ENCODE results near the gene KBTBD12. TPM values are rescaled to one million over a fixed set of nuclear protein-coding genes. Genes with fewer than 3 reads are reported as not detected.

Gene KBTBD12
- total RNA-seq, 1 experiment from 2014 or later = not detected

GRCh38 chr3:128012050-128012449, 97.0 kb downstream of the KBTBD12 start:
- DNase-seq (ENCODE audit: low read depth) = no peak

DNA sequence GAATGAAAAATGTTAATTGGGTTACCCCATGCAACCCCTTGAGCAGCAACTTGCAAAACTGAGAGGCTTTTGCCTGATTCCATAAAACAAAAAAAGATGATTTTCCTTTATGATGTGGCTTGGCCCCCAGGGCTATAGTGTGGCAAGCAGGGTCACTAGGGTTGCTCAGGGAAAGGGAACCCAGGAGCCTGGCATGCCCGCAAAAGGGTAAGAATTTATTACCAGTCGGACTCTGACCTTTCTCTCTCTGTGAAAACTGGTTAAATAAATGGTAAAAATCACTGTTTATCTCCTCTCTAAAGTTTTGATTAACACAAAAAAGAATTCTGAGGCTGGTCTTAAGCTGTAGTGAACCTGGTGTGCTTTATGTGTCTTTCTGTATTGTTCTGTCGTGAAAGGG, 99.5 kb downstream of the KBTBD12 start:
- no peak for DNase-seq (ENCODE audit: low read depth)

DNA sequence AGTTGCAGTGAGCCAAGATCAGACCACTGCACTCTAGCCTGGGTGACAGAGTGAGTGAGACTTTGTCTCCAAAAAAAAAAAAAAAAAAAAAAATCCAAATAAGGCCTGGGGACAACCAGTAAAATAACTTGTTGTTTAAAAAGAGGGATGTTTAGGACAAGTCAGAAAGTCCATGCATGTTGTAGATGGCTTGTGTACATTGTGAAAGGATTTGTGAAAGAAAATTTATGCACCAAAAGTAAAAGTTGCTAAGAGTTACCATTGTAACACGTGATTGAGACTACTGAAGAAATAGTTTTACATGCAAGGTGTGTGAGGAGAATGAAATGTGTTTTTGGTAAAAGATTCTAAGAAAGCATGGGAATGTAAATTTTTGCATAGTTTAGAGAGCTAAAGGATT, 101.5 kb downstream of the KBTBD12 start:
- DNase-seq (ENCODE audit: low read depth) = no peak

- DNase-seq (ENCODE audit: low read depth) = no peak
Measured at GRCh38 chr3:128021768-128022372, 106.8 kb downstream of the KBTBD12 start.

DNA sequence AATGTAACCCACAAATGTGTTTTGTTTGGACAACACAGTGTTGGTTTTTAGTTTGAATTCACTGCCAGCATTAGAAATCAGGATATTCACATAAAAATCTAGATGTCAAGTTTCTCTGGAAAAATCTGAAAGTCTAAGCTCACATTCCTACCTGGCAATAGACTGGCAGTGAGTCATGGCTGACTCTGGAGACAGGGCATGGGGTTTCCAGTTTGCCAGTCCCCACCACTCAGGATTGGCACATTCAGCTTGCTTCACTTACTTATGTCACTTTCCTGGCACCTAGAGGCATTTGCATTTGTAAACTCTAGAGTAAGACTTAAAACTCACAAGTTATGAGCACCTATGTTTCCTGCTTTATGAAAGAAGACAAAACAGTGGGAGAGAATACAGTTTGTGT, 118.1 kb downstream of the KBTBD12 start:
- peak; percentile 27 for DNase-seq (ENCODE audit: low read depth)

DNA sequence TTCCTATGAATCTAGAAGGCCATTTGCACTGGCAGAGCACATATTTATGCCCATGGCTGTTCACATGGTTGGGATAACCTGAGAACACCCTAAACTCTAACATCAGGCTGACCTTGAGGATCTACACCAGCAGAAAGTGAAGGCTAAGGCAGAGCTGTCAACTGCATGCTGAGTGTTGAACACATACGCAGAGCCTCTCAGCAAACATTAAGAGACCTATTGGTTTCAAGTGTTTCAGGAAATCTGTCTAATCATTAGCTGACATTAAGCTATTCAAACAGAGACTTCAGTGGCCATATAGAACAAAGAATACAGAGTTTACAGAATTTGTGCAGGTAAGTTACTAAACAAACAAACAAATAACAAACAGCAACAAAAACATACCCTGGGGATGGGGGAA, 121.1 kb downstream of the KBTBD12 start:
- DNase-seq (ENCODE audit: low read depth) = no peak

Small RNA genes within 50 kb of the gene (small RNA-seq; reads per million reads assigned to genes)
- not detected for gene RNA5SP139

Other genes with a start within 250 kb of the KBTBD12 start
- 6.6 and 16.8 TPM in 2 replicates for gene ABTB1, start 242.3 kb upstream of the KBTBD12 start, total RNA-seq (2014; rRNA removed; shearing (Covaris generic))
- gene MGLL, start 92.7 kb upstream of the KBTBD12 start, total RNA-seq (2014; rRNA removed; shearing (Covaris generic)) = 8.7 and 10.5 TPM in 2 replicates
- gene SEC61A1, start 137.2 kb downstream of the KBTBD12 start, total RNA-seq (2014; rRNA removed; shearing (Covaris generic)) = 424 and 493 TPM in 2 replicates
- 281 and 282 TPM in 2 replicates for gene RUVBL1, start 208.6 kb downstream of the KBTBD12 start, total RNA-seq (2014; rRNA removed; shearing (Covaris generic))
- 8.6 and 12.3 TPM in 2 replicates for gene EEFSEC, start 238.2 kb downstream of the KBTBD12 start, total RNA-seq (2014; rRNA removed; shearing (Covaris generic))